Measurements from ENCODE around the gene GRIA4. TPM values are rescaled to one million over a fixed set of nuclear protein-coding genes. Genes with fewer than 3 reads are reported as not detected.

Gene GRIA4
- total RNA-seq, 4 donors from 2014 or later, result 0.08 to 1.0 (median 0.76) TPM

DNA sequence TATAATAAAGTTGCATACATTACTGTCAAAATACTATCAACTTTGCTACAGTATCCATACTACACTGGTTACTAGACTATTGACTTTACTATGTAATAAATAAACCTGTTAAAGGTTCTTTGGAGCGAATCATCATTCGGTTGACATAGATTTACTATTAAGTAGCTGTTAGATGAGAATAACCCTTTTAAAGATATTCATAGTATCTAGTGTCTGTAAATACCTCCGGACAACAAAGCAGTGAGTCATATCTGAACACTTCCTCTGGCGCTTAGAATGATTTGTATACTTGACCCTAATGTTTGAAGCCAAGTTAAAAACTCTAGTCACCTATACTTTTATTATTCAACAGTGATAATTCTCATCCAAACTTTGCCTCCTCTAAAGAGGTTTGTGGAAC is 327.5 kb downstream of the GRIA4 start:
- H3K4me3 ChIP-seq (ENCODE audit: low read depth, poor library complexity, severe bottlenecking), result no peak overlapping the region
- intact Hi-C loops (cut with DNase I; ENCODE audit: low total_unique reads), result no loop called here
- TF ChIP-seq, protein P1, sequence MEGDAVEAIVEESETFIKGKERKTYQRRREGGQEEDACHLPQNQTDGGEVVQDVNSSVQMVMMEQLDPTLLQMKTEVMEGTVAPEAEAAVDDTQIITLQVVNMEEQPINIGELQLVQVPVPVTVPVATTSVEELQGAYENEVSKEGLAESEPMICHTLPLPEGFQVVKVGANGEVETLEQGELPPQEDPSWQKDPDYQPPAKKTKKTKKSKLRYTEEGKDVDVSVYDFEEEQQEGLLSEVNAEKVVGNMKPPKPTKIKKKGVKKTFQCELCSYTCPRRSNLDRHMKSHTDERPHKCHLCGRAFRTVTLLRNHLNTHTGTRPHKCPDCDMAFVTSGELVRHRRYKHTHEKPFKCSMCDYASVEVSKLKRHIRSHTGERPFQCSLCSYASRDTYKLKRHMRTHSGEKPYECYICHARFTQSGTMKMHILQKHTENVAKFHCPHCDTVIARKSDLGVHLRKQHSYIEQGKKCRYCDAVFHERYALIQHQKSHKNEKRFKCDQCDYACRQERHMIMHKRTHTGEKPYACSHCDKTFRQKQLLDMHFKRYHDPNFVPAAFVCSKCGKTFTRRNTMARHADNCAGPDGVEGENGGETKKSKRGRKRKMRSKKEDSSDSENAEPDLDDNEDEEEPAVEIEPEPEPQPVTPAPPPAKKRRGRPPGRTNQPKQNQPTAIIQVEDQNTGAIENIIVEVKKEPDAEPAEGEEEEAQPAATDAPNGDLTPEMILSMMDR (IDR thresholded peaks at IDR 0.05), result no peak
- no peak for TF ChIP-seq POLR2A (IDR thresholded peaks at IDR 0.05)
- no peak for DNase-seq (ENCODE audit: low spot score in 2 of 2)
- 60 to 64% methylated on average over 4 of the region's 4 CpGs for WGBS, 2 donors

DNA sequence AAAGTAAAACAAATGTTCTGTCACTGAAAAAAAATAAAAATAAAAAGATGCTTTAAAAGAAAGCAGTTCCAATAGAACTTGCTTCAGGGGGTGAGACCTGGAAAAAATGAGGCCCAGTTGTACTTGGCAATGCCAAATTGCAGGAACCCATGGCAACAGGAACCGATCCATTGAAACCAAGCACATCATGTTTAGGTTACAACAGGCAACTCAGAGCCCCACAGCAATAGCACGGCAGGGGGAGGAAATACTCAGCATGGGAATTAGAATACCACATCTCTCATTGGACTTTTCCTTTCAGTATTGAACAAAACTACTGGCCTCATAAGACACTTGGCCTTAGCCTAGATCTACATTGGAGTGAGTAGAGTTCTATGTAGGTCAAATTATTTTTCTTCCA is 327.9 kb downstream of the GRIA4 start:
- no peak for DNase-seq (ENCODE audit: low spot score in 2 of 2)
- no peak overlapping the region for H3K4me3 ChIP-seq (ENCODE audit: low read depth, poor library complexity, severe bottlenecking)
- 53% methylated on average over 2 of the region's 2 CpGs for WGBS, 2 donors
- TF ChIP-seq POLR2A (IDR thresholded peaks at IDR 0.05), result no peak
- TF ChIP-seq, protein P1 (IDR thresholded peaks at IDR 0.05), result no peak
- intact Hi-C loops (cut with DNase I; ENCODE audit: low total_unique reads), result no loop called here

GRCh38 chr11:105942921-105943320 is 333.0 kb downstream of the GRIA4 start:
- intact Hi-C loops (cut with DNase I; ENCODE audit: low total_unique reads), result no loop called here
- H3K4me3 ChIP-seq (ENCODE audit: low read depth, poor library complexity, severe bottlenecking), result no peak overlapping the region
- TF ChIP-seq, protein P1 (IDR thresholded peaks at IDR 0.05), result no peak
- no peak for TF ChIP-seq POLR2A (IDR thresholded peaks at IDR 0.05)
- 49 to 50% methylated on average over 2 of the region's 2 CpGs for WGBS, 2 donors
- DNase-seq (ENCODE audit: low spot score in 2 of 2), result no peak

GRCh38 chr11:105948918-105949590 is 339.2 kb downstream of the GRIA4 start:
- TF ChIP-seq POLR2A (IDR thresholded peaks at IDR 0.05), result no peak
- TF ChIP-seq, protein P1 (IDR thresholded peaks at IDR 0.05), result no peak
- WGBS, 2 donors, result 66 to 77% methylated on average over 4 of the region's 4 CpGs
- no peak overlapping the region for H3K4me3 ChIP-seq (ENCODE audit: low read depth, poor library complexity, severe bottlenecking)
- DNase-seq (ENCODE audit: low spot score in 2 of 2), result no peak
- intact Hi-C loops (cut with DNase I; ENCODE audit: low total_unique reads), result no loop called here

DNA sequence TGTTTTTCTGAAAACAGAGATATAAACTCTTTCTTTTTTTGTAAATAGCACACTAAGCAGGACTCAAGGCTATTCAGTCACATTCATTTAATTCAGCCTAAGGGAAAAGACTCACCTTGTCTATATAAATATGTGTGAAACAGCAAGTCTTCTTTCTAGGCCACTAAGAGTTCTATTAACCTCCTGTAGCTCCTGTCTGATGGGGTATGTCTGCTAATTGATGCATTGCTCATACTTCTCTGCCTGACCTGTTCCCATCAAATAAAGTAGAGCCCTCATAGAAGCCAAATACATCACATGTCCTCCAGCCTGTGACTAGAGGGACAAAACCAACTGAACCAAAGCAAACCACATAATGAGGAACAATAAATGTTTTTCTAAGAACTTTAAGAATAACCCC is 344.0 kb downstream of the GRIA4 start:
- no peak overlapping the region for H3K4me3 ChIP-seq (ENCODE audit: low read depth, poor library complexity, severe bottlenecking)
- TF ChIP-seq, protein P1 (IDR thresholded peaks at IDR 0.05), result no peak
- TF ChIP-seq POLR2A (IDR thresholded peaks at IDR 0.05), result no peak
- intact Hi-C loops (cut with DNase I; ENCODE audit: low total_unique reads), result no loop called here
- DNase-seq (ENCODE audit: low spot score in 2 of 2), result no peak

Data from lower leg skin (tissue), 4 donors.